Central memory CD8-positive, alpha-beta T cell (primary cell): ENCODE results near the gene EPHA8.
A peak's percentile ranks its signal among the peaks of the same experiment; 100 is the strongest.

ENCODE experiments used
- ATAC-seq: fragments of 150-1000 bp; cut with Tn5 transposase; replicated peaks from 2 replicates; pipeline ENCODE4 v1.10.0; 2022; ENCODE audit warnings: mild to moderate bottlenecking, moderate FRiP score, moderate number of reproducible peaks; ENCODE audit not compliant: poor library complexity, severe bottlenecking; ENCODE audit errors: extremely low read depth
- DNase-seq, 2 donors: peaks; one replicate each; pipeline ENCODE4 v3.0.0; 2021; ENCODE audit warnings: low spot score in 2 of 2
- H3K27ac Mint-ChIP-seq: one replicate; pipeline ENCODE4 v1.8.0; 2022; ENCODE audit warnings: low read depth, mild to moderate bottlenecking, moderate library complexity, mixed read lengths
- H3K27me3 Mint-ChIP-seq: one replicate; pipeline ENCODE4 v1.8.0; 2022; ENCODE audit warnings: mixed read lengths
- H3K36me3 Mint-ChIP-seq: one replicate; pipeline ENCODE4 v1.8.0; 2022; ENCODE audit warnings: mild to moderate bottlenecking, moderate library complexity, mixed read lengths; ENCODE audit not compliant: insufficient read depth
- H3K4me1 Mint-ChIP-seq: one replicate; pipeline ENCODE4 v1.8.0; 2022; ENCODE audit warnings: mixed read lengths
- H3K4me3 Mint-ChIP-seq: one replicate; pipeline ENCODE4 v1.8.0; 2022; ENCODE audit warnings: mild to moderate bottlenecking, moderate library complexity, mixed read lengths
- H3K9me3 Mint-ChIP-seq: one replicate; pipeline ENCODE4 v1.8.0; 2022; ENCODE audit warnings: mixed read lengths

EPHA8 gene

DNA sequence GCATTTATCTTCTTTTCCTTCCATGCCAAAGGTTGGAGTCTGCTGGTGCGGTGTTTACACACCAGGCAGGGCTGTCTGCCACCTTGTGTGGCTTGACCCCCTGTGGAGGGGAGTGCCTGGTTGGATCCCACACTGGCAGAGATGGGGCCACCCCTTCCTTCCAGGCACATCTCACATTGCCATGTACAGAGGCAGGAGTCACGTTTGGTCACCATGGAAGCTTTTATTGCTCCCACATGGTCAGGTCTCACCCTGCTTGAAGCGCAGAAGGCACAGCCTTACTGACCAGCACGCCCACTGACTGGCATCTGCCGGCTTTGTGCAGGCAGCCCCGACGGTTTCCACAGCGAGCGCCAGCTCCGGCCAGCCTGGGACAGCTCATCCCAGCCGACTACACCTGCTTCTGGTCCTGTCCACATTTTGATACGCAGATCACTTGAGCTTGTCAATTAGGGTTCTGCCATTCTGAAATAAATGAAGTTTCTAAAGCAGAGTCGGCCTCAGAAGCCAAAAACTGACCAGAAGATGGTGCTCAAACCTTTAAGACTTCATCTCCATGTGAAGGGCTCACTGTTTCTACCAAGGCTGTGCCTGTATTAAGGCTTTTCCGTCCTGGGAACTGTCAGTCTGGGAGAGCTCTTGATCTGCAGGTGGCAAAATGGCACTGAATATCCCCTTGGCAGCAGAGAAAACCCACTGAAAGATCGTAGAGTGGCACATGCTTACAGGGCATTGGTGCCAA is 35.6 kb upstream of the EPHA8 start:
- Mint-ChIP-seq H3K27ac (no peak overlapping the region), H3K27me3 (no peaks in the 10 kb centered on the region), H3K36me3 (peaks cover 26% of the 10 kb centered on the region)

DNA sequence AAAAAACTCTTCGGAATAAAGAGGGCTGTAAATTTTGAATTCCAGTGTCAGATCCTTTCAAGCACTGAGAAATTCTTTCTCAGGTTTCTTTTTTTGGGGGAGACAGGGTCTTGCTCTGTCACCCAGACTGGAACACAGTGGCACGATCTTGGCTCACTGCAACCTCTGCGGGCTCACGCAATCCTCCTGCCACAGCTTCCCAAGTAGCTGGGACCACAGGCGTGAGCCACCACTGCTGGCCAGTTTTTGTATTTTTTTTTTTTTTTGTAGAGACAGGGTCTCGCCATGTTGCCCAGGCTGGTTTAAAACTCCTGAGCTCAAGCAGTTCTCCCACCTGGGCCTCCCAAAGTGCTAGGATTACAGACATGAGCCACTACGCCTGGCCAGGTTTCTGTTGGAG is 34.8 kb upstream of the EPHA8 start:
- peaks cover 23% of the 10 kb centered on the region for H3K36me3 Mint-ChIP-seq
- H3K4me3 Mint-ChIP-seq: no peak overlapping the region
- no peaks in the 10 kb centered on the region for H3K4me1 Mint-ChIP-seq
- ATAC-seq: no peak
- H3K27ac Mint-ChIP-seq: no peak overlapping the region
- DNase-seq: no peak
- H3K9me3 Mint-ChIP-seq: no peaks in the 10 kb centered on the region
- H3K27me3 Mint-ChIP-seq: no peaks in the 10 kb centered on the region

More for the DNA sequence above, 35.6 kb upstream of the EPHA8 start:
- ATAC-seq: no peak
- H3K4me1 Mint-ChIP-seq: no peaks in the 10 kb centered on the region
- no peaks in the 10 kb centered on the region for H3K9me3 Mint-ChIP-seq
- no peak for DNase-seq
- H3K4me3 Mint-ChIP-seq: no peak overlapping the region

DNA sequence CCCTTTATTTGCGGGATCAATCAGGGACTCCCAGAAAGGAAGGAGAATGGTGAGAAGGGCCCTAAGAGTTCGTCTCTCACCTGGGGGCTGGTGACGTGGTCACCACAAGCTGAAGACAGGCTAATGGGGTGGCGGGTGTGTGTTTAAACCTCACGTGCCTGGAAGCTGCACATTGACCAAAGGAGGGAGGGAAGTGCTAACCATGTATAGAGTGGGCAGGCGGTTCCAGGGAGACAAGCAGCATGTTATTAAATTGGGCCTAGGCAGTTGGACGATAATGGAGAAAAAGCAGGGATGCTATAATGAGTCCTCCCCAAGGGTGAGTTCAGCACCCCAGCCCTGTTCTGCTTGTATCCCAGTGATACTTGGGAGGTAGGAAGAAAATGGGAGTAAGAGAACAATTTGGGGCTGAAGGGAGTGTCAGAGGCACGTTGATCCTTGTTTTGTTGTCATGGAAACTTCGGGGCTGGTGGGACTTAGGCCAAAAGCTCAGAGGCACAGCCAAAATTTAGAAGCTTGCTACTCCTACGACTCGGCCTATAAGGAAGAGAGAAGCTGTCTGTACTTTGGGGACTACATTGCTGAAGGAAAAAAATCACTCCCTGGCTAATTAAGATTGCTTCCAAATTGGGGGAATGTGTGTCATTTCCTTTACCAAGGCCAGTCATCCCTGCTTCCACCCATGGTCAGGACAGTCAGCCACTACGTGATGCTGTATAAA is 33.2 kb upstream of the EPHA8 start:
- no peaks in the 10 kb centered on the region for H3K9me3 Mint-ChIP-seq
- H3K27ac Mint-ChIP-seq: no peak overlapping the region
- H3K4me1 Mint-ChIP-seq: no peaks in the 10 kb centered on the region
- H3K36me3 Mint-ChIP-seq: peaks cover 11% of the 10 kb centered on the region
- DNase-seq: no peak
- ATAC-seq: no peak
- no peak overlapping the region for H3K4me3 Mint-ChIP-seq
- H3K27me3 Mint-ChIP-seq: no peaks in the 10 kb centered on the region

DNA sequence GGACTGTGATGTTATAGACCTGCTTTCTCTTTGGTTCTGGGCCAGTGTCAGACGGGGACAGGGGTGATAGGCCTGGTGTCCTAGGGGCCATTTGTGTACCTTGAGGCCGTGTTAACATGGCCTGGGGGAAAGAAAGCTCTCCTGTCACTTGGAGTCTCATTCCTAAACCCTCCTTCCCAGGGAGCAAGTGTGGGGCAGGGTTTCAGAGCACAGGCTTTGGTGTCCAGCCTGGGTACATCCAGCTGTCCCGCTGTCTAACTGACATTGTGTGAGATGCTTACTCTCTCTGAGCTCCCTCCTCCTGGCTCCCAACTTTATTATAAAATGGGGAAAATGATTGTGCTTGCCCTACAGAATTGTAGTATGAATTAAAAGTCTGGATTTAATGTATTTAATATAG is 32.6 kb upstream of the EPHA8 start:
- Mint-ChIP-seq H3K27ac (no peak overlapping the region), H3K4me1 (no peaks in the 10 kb centered on the region), H3K36me3 (peaks cover 7% of the 10 kb centered on the region), H3K4me3 (no peak overlapping the region), H3K9me3 (no peaks in the 10 kb centered on the region), H3K27me3 (no peaks in the 10 kb centered on the region)
- no peak for ATAC-seq
- DNase-seq: no peak

DNA sequence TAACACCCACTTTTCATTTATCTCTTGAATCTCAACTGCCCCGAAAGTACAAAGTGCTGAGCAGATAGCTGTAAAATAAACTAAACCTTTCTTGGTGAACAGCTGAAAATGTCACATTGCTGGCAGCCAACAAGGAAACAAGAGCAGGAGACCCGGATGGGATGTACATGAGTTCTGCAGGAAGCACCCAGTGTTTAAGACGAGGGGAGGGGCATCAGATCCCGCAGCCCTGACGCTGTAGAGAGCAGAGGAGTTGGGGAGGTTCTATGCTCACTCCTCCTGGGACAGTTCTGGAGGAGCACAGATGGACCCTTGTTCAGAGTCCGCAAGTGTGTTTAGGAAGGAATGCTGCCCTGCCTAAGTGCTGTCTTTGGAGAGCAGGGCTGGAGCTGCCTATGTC is 32.0 kb upstream of the EPHA8 start:
- H3K4me3 Mint-ChIP-seq: no peak overlapping the region
- no peaks in the 10 kb centered on the region for H3K9me3 Mint-ChIP-seq
- no peak overlapping the region for H3K27ac Mint-ChIP-seq
- no peaks in the 10 kb centered on the region for H3K27me3 Mint-ChIP-seq
- DNase-seq: no peak
- H3K36me3 Mint-ChIP-seq: peaks cover 5% of the 10 kb centered on the region
- no peak for ATAC-seq
- H3K4me1 Mint-ChIP-seq: peaks cover 4% of the 10 kb centered on the region

DNA sequence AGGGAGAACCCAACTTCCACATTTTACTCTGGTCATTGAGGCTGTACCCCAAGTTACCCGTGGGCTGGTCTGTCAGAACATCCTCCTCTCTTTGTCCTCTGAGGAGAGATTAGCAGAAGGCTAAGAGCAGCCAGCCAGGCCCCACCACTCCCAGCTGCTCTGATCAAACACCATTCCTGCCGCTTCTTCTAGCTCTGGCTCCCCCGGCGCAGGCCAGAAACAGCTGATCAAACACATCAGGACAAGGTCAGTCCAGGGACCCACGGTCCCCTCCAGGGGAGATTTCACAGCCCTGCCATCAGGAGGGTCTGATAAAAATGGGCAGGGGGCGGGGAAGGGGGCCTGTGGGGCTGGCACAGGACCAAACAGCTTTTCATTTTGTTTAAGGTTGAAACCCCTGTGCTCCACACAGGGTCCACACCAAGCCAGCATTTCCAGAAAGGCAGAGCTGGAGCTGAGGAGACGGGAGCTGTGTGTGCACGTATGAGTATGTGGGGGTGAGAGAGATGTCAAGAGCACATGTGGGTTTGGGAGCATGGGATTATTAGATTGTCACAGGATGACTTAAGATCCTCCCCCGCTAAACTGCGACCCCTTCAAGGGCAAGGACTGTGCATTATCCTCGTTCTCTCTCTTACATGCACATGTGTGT is 29.9 kb upstream of the EPHA8 start:
- no peak for ATAC-seq
- Mint-ChIP-seq H3K27me3 (no peaks in the 10 kb centered on the region), H3K4me1 (peaks cover 14% of the 10 kb centered on the region), H3K36me3 (peaks cover 4% of the 10 kb centered on the region), H3K27ac (no peak overlapping the region), H3K9me3 (no peaks in the 10 kb centered on the region), H3K4me3 (no peak overlapping the region)
- no peak for DNase-seq

DNA sequence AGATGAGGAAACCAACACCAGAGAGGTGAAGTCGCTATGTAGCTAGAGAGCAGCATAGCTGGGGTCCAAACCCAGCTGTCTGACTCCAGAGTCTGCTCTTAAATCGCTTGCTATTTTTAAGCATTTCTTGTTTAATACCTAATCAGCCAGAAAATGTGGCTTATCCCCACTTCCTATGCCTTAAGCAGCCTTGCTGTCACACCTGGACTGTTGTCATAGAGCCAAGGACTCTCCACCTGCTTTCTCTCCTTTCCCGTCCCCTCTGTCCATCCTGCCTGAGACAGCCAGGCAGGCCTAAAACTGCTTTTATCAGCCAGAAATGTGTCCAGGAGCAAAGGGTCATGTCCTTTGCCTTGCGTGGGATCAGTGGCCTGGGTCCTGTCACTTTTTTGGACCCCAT is 28.3 kb upstream of the EPHA8 start:
- no peak for ATAC-seq
- H3K4me3 Mint-ChIP-seq: no peak overlapping the region
- H3K36me3 Mint-ChIP-seq: peaks cover 4% of the 10 kb centered on the region
- H3K4me1 Mint-ChIP-seq: peaks cover 14% of the 10 kb centered on the region
- H3K27me3 Mint-ChIP-seq: no peaks in the 10 kb centered on the region
- H3K9me3 Mint-ChIP-seq: no peaks in the 10 kb centered on the region
- no peak for DNase-seq
- no peak overlapping the region for H3K27ac Mint-ChIP-seq

DNA sequence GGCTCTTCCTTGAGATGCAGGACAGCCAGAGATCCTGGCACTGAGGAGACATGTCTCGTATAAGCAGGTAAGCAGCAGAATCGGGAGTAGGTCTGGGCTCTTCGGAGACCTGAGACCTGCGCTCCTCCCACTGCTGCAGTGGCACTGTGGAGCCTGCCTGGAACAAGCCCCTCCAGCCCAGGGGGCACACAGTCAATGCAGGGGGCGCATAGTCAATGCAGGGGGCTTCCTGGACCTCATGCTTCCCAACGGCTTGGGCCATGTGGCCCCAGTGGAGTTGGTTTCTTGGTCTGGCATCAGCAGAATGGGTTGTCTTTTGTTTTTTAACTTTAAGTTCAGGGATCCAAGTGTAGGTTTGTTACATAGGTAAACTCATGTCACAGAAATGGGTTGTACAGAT is 27.9 kb upstream of the EPHA8 start:
- Mint-ChIP-seq H3K36me3 (peaks cover 4% of the 10 kb centered on the region), H3K27me3 (no peaks in the 10 kb centered on the region), H3K27ac (no peak overlapping the region), H3K9me3 (no peaks in the 10 kb centered on the region), H3K4me1 (peaks cover 14% of the 10 kb centered on the region), H3K4me3 (no peak overlapping the region)
- no peak for DNase-seq
- no peak for ATAC-seq

DNA sequence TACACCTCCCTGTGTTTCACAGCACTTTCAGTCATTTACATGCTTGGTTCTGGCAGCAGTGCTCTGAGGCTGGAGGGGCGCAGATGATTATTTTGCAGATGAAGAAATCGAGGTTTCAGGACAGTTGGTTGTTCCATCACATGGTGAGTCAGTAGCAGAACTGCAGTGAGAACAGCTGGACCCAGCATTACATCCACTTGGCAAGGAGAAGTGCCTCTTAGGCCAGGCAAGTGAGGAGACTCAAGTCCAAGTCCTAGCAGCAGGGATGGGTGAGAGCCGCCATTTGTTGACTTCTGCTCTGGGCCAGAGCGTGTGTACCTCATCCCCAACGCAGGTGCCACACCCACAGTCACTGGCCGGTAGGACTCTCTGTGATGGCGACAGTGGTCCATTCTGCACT is 26.8 kb upstream of the EPHA8 start:
- Mint-ChIP-seq H3K9me3 (no peaks in the 10 kb centered on the region), H3K4me3 (no peak overlapping the region), H3K27ac (no peak overlapping the region), H3K36me3 (peaks cover 4% of the 10 kb centered on the region), H3K4me1 (peaks cover 14% of the 10 kb centered on the region), H3K27me3 (no peaks in the 10 kb centered on the region)
- ATAC-seq (no peak), DNase-seq (no peak)

DNA sequence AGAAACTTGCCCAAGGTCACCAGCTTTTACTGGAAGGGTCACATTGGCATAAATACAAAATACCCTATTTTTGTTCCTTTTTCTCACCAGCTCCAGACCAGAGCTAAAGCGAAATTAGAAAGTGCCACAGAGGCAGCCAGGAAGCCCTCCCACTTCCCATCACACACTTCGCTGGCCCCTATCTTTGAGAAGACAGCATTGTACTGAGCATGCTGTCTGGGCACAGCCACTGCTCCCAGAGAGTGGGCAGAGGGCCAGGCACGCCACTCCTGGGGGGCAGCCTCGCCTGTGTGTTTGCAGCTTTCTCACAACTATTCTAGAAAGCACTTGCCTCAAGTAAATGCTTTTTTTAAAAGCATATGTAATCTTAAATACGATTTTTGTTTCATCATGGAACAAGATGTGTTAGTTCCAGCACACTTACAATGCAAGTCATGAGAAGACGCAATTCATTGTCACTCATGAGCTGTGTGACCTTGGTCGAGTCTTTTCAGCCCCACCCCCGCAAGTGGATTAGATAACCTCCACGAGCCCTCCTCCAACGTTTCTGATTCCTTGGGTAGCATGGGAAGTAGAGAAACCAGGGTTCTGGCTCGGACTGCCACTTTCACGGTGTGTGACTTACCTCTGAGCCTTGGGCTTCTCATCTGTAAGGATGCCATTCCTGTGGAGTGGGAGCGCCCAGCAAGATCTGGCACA is 25.7 kb upstream of the EPHA8 start:
- Mint-ChIP-seq H3K4me1 (peaks cover 14% of the 10 kb centered on the region), H3K36me3 (peaks cover 1% of the 10 kb centered on the region), H3K4me3 (no peak overlapping the region), H3K9me3 (no peaks in the 10 kb centered on the region), H3K27ac (peak overlapping the region; percentile 14), H3K27me3 (no peaks in the 10 kb centered on the region)
- ATAC-seq: no peak
- DNase-seq: no peak

DNA sequence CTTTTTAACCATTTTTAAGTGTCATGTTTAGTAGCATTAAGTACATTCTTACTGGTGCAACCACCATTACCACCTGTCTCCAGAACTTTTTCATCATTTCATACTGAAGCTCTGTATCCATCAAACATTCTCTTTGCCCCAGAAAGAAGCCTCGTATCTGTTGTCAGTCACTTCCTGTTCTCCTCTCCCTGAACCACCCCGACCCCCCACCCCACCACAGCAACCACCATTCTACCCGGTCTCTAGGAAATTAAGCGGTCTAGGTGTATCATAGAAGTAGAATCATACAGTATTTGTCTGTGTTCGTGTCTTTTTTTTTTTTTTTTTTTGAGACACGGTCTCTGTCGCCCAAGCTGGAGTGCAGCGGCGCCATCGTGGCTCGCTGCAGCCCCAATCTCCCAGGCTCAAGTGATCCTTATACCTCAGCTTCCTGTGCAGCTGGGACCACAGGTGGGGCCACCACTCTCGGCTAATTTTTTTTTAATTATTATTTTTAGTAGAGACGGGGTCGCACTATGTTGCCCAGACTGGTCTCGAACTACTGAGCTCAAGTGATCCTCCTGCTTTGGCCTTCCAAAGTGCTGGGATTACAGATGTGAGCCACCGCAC is 23.7 kb upstream of the EPHA8 start:
- Mint-ChIP-seq H3K4me3 (no peak overlapping the region), H3K36me3 (peaks cover 3% of the 10 kb centered on the region), H3K27ac (no peak overlapping the region), H3K4me1 (peaks cover 14% of the 10 kb centered on the region), H3K9me3 (no peaks in the 10 kb centered on the region), H3K27me3 (no peaks in the 10 kb centered on the region)
- ATAC-seq: no peak
- DNase-seq: no peak

DNA sequence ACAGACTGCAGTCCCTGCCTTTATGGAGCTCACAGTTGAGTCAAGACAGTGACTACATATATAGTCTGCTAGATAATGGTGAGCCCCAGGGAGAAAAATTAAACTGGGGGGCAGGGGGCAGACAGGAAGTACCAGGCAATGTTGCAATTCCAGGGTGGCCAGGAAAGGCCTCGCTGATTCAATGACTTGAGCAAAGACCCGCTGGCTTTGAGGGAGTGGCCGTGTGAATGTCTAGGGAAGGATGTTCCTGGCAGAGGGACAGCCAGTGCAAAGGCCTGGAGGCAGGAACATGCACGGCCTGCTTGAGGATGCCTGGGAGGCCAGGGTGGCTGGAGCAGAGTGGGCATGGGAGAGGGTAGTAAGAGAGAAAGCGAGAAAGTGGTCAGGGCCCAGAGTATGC is 23.0 kb upstream of the EPHA8 start:
- H3K4me3 Mint-ChIP-seq: no peak overlapping the region
- H3K27me3 Mint-ChIP-seq: peaks cover 4% of the 10 kb centered on the region
- no peak for ATAC-seq

More for the DNA sequence above, 23.0 kb upstream of the EPHA8 start:
- no peaks in the 10 kb centered on the region for H3K9me3 Mint-ChIP-seq
- DNase-seq: no peak
- peaks cover 3% of the 10 kb centered on the region for H3K36me3 Mint-ChIP-seq
- no peak overlapping the region for H3K27ac Mint-ChIP-seq
- H3K4me1 Mint-ChIP-seq: peaks cover 14% of the 10 kb centered on the region
